ENCODE data around the gene CELF6. TPM values are rescaled to one million over a fixed set of nuclear protein-coding genes. Genes with fewer than 3 reads are reported as not detected.

Gene CELF6
- total RNA-seq, 1 donor from 2014 or later: 0.65 TPM

DNA sequence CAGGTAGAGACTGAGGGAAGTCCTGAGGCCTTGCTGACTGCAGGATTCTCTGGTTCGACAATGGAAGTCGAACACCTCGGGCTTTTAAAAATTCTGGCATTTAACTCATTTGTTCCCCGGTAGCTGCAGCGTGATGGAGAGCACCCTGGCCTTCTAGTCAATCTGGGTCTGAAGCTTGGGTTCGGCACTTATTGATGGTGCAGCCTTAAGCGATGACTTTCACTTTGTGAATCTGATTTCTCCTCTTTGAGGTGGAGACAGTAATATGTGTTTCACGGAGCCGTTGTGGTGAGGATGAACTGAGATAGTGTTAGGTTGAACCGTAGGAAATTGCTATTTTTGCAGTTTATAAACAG lies 47.0 kb downstream of the CELF6 start:
- DNase-seq (ENCODE audit: low spot score) (no peak), ATAC-seq (no peak)

DNA sequence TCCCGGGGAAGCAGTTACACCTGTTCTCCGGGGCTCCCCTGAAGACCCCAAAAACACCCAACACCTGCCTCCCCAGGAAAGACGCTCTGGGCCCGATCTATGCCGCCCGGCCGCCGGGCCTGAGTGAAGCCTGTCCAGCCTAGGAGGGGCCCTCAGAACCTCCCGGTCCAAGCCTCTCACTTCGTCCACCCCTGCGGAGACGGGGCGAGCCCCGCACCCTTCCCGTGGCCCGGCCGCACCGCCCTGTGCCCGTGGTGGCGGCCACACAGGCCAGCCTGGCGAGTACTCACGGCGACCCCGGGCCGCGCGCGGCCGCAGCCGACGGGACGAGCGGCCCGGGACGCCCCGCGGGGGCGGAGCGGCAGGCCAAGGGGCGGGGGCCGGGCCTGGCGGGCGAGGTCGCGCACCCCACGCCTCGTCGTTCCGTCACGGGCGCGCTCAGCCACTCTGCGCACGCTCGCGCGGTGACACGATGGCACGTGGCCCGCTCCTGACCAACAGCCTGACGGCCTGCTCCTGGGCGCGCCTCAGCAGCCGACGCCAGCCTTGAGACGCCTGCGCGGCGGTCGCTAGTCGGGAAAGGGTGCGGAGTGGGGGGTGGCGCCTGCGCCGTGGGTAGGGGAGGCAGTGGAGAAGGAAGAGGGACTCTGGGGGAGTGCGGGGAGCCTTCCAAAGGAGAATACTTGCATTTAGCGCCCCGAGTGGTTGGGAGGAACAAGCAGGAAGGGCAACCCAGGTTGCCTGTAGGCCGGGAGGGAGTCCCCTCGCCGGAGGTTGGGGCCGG lies 47.6 kb downstream of the CELF6 start, which contains the start of gene PARP6:
TSS of gene PARP6 (minus strand) at position 342 of the 784 bp plus-strand sequence. CDS start 5,077 bp downstream, outside the sequence.
- DNase-seq (ENCODE audit: low spot score) (peak; percentile 96), ATAC-seq (peak; percentile 94)

DNA sequence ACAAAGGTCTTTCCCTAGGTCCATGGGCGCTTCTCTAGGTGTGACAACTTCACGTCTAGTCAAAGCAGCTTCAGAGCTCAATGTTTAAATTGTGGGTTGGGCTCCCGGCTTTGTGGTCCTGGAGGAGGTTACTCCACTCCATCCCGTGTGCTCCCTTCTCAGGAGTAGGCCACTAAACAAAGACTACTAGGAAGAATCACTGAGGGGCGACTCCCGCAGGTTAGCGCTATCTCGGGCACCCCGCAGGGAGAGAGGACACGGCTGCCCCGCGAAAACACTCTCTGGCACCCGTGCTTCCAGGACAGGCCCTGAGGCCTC lies 48.1 kb downstream of the CELF6 start:
- DNase-seq (ENCODE audit: low spot score): no peak
- peak; percentile 2 for ATAC-seq

DNA sequence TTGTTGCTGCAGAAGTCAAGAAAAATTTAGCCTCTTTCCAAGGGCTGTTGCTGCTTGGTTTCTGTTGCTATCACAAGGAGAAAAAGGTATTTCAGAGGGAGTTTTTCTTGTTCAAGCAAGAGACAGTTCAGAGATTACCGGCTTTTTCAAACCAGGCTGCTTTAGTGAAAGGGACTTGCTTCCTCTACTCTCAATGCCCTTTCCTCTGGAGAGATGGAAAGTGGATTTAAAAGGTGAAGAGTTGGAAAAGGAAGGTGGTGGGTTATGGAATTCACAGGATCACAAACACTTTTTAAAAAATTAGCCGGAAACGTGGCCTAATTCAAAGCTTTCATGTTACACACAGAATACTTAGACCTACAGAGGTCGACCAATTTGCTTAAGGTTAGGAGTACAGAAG lies 48.7 kb downstream of the CELF6 start:
- ATAC-seq (no peak), DNase-seq (ENCODE audit: low spot score) (no peak)

DNA sequence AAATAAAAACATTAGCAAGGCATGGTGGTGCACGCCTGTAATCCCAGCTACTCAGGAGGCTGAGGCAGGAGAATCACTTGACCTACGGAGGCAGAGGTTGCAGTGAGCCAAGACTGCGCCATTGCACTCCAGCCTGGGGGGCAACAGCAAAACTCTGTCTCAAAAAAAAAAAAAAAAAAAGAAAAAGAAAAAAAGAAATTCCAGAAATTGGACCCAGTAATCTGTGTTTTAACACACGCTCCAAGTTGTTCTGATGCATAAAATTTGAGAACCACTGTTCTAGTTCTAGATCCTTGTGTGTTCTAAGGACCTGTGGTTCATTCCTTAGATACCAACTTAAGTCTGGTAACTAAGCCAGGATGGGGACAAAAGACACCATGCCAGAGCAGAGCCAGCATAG lies 50.2 kb downstream of the CELF6 start:
- ATAC-seq: no peak

DNA sequence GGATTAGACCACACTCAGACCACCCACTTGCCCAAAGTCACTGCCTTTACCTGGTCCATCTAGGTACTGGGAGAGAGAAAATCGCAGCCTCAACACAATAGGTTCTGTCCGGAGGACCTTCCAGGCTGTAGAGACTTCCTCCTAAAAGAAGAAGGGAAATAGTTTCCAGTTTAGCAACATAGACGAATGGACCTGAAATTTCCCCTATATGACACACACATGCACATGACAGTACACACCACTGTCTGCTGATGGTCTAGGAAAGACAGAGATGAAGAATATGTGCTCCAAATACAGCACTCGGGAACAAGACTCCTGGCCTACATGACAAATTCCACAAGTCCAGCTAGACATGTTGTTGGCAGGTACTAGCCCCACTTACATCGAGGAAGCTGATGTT lies 54.9 kb downstream of the CELF6 start:
- ATAC-seq: no peak
- DNase-seq (ENCODE audit: low spot score): no peak

More for the DNA sequence above, 50.2 kb downstream of the CELF6 start:
- no peak for DNase-seq (ENCODE audit: low spot score)

DNA sequence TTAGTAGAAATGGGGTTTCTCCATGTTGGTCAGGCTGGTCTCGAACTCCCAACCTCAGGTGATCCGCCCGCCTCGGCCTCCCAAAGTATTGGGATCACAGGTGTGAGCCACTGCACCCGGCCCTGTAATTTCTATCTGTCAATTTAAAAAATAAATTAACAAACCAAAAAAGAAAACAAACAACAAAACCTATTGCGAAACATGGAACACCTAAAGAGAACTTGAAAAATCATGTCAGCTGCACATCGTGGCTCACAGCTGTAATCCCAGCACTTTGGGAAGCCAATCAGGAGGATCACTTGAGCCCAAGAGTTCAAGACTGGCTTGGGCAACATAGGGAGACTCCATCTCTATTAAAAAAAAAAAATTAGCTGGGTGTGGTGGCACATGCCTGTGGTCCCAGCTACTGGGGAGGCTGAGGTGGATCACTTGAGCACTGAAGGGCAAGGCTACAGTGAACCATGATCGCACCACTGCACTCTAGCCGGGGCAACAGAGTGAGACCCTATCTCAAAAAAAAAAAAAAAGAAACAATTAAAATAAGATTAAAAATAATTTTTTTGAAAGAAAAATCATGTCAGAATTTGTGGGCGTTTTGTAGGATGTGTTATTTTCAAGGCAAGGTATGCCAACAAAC lies 67.2 kb downstream of the CELF6 start:
- DNase-seq (ENCODE audit: low spot score): no peak
- no peak for ATAC-seq

DNA sequence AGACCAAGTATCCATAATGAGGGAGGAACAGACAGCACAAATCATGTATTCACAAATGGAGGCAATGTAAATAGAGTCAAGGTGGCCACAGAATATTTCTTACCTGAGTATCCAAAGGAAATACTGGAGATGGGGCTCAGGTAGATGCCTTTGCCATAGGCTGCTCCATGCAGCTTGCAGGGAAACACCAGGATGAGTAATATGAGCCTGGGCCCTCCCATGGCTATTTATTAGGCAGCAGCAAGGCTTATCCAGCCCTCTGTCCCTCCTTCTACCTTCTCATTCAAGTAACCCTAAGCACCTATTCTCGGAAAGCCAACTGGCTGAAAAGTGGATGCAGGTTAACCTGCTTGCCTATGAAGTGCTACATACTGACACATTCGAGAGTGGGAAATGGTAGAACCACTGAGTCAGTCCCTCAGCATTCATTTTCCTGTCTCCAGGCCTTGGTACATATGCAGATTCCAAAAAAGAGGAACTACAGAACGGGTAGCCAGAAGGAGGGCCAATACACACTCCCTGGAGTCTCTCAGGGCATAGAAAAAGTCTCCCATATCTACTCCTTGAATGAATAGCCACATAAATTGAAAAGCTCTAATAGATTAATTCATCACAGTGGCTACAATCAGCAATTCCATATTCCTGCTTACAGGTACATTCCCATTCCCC lies 70.7 kb downstream of the CELF6 start:
- ATAC-seq: no peak
- DNase-seq (ENCODE audit: low spot score): no peak

DNA sequence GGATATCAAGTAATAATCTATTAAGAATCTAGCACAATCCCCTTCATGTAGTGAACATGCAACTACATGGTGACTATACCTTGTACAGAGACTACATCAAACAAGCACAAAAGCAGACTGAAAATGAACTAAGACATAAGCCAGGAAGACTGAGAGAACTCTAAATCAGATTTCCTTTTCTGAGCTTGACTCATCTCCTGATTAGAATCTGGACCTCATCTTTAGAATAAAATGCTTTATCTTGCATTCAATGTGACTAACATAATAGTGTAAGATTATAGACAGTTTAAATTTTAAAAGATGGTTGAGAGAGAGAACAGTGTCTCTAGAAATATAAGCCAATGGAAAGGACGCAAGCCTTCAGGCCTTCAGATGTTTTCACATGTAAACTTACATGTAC lies 71.4 kb downstream of the CELF6 start:
- no peak for ATAC-seq
- DNase-seq (ENCODE audit: low spot score): no peak

DNA sequence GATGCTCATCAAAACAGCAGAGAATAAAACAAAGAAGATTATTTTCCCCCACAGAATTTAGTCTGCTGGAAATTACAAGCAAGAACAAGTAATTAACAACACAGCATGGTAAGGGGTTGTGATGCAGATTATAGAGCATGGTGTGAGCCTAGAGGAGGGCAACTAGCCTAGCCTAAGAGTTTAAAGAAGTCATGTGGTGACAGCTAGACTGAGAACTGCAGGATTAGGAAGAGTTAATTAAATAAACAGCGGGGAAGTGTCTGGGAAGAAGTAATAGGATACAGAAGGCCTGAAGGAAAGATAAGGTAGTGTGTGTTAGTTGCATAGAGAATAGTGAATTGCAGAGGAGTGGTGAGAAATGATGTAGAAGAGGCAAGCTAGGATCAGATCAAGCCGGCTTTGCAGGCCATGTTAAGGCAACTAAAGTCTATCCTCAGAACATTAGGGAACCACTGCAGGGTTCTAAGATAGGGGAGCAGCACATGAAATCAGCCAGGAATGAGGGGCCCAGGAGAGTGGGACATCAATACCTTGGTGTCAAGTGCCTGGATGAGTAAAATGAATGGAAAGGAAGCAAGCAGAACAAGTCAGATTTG lies 77.1 kb downstream of the CELF6 start:
- no peak for ATAC-seq
- no peak for DNase-seq (ENCODE audit: low spot score)

DNA sequence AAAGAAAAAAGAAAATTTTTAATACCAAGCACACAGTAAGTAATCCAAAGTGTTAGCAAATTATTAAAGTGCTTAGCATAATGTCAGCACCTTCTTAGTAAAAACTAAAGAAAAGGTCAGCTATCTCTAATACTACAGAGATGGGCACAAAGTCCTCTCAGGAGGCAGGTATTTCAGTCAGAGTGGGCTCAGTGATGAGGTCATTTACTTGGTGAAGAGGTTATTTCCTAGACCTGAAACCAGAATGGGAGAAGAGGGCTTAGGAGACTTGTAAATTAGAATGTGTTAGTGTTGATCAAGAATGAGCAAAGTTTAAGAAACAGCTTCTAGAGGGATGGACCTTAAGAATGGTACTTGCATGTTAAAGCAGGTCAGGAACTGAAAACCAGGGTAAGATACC lies 80.3 kb downstream of the CELF6 start:
- ATAC-seq (no peak), DNase-seq (ENCODE audit: low spot score) (no peak)

DNA sequence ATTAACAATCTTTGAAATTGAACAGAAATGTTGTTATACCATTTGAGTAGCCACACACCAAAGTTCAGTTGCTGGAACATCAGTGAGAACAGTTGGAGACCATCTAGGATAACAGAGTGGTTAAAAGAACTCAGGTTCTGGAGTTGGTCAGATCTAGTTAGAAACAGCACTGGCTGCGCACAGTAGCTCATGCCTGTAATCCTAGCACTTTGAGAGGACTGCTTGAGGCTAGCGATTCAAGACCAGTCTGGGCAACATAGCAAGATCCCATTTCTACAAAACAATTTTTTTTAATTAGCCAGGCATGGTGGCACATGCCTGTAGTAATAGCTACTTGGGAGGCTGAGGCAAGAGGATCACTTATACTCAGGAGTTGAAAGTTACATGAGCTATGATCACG lies 81.4 kb downstream of the CELF6 start:
- DNase-seq (ENCODE audit: low spot score) (no peak), ATAC-seq (no peak)

DNA sequence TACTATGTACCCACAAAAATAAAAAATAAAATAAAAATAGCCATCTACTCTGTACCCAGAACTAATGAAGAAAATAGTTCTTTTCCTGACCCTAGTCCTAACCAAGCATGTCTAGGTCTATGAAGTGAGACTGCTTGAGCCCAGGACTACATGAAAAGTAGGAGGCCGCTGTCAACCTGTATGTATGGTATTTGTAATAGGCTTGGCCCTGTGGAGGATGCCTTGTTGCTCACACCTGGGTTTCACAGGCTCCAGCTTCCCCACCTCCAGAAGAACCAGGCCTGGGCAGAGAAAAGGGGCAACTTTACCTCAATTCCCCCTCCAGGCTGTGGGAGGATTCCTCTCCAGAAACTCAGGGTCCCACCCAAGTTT lies 82.1 kb downstream of the CELF6 start:
- ATAC-seq (no peak), DNase-seq (ENCODE audit: low spot score) (no peak)

DNA sequence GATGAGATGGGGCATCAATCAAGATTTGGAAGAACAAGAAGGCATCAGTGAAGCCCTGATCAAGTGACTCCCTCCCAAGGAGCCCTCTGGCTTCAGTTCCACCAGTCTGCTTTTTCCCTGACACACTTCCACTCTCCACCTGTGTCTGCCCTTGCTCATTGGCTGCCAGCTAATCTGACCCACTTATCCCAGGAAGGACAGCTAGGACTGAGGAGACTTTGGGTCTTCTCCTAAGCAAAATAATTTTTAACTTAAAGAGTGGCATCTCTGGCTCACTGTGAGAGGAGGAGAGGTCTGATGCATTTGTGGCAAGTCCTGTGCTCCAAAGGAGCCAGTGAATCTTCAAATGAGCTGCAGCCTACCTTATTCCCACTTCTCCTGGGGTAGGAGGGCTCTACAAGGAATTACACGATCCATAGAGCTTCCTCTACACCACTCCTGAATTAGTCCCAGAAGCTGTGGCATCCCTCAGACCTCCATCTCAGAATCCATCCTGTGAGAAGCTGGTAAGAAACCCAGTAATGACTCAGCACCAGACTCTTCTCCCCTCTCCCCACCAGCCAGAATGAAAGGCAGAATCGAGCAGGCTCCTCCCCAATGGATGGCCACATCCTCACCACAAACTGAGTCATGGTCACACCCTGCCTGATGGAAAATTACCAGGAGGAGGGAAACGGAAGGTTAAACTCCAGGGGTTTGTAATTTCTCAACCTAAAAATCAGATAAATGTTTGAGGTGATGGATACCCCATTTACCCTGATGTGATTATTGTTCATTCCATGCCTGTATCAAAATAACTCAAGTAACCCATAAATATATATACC lies 82.7 kb downstream of the CELF6 start:
- DNase-seq (ENCODE audit: low spot score) (no peak), ATAC-seq (no peak)

DNA sequence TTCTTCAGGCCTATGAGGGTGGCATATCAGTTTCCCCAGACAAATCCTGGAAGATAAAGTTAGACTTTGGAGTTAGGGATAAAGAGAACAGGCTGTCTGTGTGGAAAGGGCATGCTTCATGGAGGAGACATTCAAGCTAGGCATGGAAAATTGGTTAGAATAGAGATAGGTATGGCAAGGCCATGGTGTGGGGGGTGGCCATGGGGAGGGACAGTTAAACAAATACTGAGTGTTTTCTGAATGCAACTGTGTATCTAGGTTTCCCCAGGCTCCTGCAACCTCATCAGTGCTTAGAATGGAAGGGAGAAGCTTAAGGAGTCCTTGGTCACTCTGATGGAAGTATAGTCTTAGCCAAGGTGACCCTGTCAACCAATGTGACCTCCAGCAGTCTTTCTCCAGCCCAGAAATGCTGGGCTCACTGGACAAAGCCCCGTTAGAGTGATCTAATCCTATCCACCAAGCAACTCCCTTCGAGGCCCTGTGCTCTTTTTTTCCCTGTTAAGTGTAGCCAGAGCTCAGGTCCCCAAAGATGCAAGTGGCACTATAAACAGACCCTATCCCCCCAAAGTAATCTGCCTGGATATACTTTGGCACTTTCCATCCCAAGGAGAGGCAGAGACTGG lies 83.5 kb downstream of the CELF6 start:
- no peak for DNase-seq (ENCODE audit: low spot score)

DNA sequence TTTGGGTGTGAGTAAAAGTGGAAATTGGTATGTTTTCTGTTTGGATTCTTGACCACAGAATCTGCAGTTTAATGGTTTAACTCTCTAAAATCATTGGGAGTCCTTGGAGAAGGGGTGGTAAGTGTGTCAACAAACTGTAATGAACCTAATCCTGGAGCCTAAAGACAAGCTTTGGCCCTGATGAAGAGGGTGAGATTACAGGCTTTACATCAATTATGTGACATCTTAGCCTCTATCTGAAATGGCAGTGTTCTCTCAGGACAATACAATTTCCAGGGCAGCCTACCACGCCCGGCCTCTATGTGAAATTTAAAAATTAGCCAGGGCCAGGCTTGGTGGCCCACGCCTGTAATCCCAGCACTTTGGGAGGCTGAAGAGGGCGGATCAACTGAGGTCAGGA lies 84.7 kb downstream of the CELF6 start:
- ATAC-seq: no peak

More for the DNA sequence above, 83.5 kb downstream of the CELF6 start:
- ATAC-seq: no peak

More for the DNA sequence above, 84.7 kb downstream of the CELF6 start:
- DNase-seq (ENCODE audit: low spot score): no peak

Measured in left lobe of liver (tissue), 2 donors.